ENCODE measurements around the gene ARRDC4.

The ARRDC4 gene

DNA sequence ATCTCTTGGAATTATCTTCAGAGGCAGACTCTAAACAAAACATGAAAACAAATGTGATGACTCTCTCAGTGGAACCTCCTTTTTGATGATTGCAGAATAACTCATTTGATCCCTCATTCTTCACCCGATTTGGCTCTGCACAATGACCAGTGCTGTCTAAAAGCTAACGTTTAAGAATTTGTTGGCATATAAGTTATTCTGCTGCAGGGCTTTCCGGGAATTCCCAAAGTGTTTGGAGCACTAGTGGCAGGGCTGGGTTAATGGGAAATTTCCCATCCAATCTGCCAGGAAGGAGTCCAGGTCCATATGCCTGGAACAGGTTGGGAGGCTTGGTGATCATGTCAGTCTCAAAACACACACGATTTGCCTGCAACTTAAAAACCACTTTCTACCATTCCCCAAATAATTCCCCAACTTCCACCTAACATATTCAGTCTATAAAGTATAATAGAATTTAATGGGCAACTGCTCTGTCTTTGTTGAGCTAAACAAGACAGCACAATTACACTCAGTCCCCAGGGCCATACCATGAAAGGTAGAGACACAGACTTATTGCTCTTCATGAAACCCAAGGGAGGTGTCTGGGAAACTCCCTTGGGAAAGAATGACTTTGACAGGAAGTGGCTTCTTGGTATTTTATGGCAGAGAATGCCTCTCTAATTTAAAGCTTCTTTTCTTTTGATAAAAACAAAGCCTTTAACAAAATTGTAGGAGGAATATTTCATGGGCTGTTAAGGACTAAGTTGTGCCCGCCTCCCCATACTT lies 38.0 kb downstream of the ARRDC4 start:
- no peak for DNase-seq (ENCODE audit: low spot score)

DNA sequence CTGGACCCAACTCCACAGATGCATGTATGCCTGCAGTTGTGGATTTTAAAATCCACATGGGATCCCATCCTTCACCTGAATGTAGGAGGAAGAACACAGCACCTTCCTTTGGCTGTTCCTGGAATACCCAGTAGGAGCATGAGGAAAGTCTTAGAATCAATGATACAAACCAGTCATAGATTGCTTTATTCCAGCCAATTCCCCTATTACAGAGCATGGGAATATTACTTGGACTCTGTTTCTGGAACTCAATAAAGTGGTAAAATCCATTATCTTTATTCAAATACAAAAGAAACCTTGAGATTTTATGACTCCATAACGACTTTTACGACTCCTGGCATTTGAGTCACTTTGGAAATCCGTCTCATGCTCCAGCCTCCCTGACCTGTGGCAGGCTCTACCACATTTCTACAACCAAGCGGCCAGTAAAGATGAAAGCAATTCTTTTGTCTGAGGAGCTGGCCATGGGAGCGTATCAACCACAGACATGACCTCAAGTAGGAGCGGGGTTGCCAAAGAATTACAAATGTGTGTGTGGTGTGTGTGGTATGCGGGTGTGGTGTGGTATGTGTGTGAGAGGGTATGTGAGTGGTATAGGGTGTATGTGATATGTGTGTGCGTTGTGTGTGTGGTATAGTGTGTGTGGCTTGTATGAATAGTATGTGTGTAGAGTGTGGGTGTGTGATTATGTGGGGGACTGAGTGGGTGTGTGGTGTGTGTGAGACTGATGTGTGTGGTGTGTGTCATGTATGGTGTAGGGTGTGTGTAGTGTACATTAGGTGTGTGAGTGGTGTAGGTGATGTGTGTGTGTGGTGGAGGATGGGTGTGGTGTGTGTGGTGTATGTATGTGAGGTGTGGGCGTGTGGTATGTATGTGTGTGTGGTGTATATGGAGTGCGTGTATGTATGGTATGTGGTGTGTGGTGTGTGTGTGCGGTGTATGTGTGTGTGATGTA lies 40.0 kb downstream of the ARRDC4 start:
- no peak for DNase-seq (ENCODE audit: low spot score)

DNA sequence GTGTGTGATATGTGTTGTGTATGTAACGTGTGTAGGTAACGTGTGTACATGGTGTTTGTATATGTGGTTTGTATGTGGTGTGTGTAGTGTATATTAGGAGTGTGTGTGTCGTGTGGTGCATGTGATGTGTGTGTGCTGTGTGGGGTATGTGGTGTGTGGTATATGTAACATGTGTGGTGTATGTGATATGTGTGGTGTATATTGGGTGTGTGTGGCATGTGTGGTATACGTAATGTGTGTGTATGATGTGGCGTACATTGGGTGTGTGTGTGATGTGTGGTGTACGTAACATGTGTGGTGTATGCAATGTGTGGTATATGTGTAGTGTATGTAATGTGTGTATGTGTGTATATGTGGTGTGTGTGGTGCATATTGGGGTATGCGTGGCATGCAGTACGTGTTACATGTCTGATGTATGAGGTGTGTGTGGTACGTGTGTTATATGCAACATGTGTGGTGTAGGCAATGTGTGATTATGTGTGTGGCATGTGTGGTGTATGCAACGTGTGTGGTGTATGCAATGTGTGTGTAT lies 41.2 kb downstream of the ARRDC4 start:
- DNase-seq (ENCODE audit: low spot score): no peak

DNA sequence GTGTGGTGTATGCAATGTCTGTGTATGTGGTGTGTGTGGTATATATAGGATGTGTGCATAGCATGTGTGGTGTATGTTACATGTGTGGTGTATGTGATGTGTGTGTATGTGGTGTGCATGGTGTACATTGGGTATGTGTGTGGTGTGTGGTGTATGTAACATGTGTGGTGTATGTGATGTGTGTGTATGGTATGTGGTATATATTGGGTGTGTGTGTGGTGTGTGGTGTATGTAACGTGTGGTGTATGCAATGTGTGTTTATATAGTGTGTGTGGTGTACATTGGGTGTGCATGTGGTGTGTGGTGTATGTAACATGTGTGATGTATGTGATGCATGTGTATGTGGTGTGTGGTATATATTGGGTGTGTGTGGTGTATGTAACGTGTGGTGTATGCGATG lies 41.9 kb downstream of the ARRDC4 start:
- DNase-seq (ENCODE audit: low spot score): no peak

DNA sequence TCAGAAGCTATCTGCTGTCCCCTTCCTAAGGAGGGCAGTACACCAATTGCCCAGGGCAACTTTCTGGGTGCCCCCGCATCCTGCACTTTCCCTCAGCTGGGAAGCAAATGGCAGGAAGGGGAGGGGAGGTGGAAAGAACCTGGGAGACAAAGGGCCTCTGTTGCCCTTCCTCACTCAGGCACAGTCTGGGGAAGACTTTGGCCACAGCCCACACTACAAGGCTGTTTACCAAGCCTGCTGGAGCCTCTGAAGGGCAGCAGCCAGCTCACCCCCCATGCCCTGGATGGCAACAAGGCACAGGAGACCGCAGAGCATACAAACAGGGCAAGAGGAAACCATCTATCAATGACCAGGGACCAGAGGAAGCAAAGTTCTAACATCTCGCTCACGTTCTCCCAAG lies 42.4 kb downstream of the ARRDC4 start:
- peak; percentile 26 for DNase-seq (ENCODE audit: low spot score)

DNA sequence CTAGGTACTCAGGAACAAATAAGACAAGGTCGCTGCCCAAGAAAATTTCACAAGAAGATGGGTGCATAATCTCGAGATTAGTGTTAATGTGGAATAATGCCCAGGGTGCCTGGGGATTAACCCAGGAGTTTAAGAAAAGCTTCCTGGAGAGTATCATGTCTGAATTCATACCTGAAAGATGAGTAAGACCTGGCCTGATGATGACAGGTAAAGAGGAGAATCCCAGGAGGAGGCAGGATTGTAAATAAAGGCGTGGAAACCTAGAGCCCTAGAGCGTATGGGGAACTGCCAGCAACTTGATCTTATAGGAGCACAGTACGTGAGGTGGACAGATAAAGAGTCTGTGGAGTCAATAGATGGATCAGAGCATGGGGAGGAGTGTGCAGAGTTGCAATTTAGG lies 43.0 kb downstream of the ARRDC4 start:
- DNase-seq (ENCODE audit: low spot score): no peak

DNA sequence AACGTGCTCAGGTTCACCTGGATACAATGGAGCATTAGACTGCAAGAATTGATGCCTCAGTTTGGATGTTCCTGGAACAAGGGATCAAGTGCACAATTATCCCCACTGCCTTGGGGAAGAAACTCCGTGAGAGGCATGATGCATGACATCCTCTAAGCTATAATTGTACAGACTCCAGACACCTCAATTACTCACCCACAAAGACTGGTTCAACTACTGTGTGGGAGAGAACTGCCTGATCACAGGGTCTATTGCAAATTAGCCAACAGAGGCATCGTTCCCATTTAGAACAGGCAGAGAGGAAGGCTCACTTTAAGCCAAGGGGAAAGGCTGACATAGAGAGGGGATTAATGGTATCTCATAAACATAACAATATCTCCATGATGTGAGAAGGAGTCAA lies 43.5 kb downstream of the ARRDC4 start:
- DNase-seq (ENCODE audit: low spot score): no peak

DNA sequence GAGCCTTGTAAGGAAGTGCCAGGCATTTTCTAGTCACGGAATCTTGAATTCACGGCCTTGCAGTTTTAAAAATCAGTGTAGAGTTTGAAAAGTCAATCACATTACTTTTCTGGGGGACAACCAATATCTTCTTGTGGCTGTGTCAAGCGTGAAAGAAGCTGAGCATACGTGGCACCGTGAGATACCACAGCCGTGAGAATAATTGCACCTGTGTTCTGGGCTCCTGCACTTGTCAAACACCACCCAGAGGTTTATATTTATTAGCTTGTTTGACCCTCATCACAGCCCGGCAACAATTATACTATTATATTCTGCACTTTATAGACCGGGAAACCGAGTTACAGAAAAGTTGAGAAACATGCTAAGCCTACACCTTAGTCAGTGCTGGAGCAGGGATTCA lies 45.2 kb downstream of the ARRDC4 start:
- DNase-seq (ENCODE audit: low spot score): no peak

DNA sequence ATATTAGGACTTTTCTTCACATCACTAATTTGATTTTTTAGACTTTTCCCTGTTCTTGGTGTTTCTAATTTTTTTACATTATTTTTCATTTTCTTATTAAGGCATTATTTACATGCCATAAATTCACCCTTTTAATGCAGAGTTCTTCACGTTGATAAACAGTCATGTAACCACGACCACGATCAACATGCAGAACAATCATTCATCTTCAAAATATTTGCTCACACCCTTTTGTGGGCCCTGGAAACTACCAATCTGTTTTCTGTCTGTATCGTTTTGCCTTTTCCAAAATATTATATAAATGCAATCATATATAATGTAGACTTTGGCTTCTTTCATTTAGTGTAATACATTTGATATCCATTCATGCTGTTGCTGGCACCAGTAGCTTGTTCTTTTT lies 48.7 kb downstream of the ARRDC4 start:
- DNase-seq (ENCODE audit: low spot score): no peak

DNA sequence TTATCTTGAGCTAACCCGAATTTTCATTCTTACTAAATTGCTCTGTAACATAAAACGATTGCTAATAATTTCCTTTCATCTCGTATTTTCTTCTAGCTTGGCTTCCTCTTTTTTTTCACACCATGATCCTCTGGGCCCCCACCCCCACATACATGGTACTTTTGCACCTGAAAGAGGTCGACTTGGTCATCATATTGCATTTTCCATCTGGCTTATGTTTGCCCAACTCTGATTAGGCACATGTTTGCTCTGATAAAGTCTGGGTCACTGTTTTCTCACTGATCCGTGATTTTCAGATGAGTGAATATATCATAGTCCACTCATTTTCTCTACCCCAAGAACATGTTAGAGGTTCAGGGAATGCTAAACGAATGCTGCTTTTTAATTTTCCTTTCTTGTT lies 49.5 kb downstream of the ARRDC4 start:
- no peak for DNase-seq (ENCODE audit: low spot score)

DNA sequence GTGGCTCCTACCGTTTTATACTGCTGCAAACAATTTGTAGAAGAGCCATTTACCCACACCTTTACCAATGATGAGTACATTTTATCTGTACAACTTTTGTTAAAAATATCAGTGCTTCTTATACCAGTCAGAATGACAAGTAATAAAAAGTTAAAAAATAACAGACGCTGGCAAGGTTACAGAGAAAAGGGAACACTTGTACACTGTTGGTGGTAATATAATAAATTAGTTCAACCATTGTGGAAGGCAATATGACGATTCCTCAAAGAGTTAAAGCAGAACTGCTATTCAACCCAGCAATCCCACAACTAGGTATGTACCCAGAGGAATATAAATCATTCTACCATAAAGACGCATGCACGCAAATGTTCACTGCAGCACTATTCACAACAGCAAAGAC lies 51.9 kb downstream of the ARRDC4 start:
- DNase-seq (ENCODE audit: low spot score): no peak

DNA sequence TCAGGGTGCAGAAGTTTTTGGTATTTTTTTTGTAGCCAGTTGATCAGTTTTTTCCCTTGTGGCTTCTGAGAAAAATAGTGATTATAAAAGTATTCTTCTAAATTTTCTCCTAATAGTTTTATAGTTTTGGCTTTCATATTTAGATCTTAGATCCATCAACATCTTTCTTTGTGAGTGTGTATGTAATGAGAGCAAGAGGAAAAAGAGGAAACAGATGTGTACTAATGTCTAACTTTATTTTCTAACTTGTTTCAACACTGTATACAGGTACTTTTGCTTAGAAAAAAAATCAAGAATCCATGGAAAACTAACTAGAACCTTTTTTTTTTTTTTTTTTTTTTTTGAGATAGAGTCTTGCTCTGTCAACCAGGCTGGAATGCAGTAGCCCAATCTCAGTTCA lies 53.1 kb downstream of the ARRDC4 start:
- no peak for DNase-seq (ENCODE audit: low spot score)

DNA sequence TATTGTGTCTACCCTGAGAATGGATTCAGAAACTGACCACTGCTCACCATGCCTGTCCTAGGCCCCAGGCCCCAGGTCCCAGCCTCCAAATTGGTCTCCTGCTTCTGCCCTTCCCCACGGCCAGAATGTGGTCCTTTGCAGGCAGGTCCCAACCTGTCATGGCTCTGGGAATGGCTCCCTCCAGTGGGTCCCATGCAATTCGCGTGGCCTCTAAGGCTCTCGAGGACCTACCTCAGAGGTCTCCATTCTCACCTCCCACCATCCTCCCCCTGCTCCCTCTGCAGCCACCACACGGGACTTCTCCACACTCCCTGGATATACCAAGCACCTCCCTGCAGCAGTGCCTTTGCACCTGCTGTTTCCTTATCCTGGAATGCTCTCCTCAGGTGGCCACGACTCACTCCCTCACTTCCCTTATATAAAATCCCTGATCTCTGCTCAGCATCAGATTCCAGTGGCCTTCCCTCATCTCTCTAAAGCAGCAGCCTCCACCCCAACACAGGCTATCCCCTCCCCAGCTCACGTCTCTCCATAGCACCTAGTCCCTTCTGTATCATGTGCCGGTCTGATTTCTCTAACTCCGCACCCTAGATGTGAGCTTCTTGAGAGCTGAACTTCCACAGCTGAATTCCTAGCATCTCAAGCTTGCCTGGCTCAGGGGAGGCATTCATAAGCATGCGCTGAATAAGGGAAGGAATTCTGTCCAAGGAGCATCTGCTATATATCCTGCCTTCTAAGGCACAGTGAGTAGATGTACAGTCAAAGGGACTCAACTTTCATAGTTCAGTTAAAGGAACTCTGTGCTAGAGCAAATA lies 56.9 kb downstream of the ARRDC4 start:
- no peak for DNase-seq (ENCODE audit: low spot score)

DNA sequence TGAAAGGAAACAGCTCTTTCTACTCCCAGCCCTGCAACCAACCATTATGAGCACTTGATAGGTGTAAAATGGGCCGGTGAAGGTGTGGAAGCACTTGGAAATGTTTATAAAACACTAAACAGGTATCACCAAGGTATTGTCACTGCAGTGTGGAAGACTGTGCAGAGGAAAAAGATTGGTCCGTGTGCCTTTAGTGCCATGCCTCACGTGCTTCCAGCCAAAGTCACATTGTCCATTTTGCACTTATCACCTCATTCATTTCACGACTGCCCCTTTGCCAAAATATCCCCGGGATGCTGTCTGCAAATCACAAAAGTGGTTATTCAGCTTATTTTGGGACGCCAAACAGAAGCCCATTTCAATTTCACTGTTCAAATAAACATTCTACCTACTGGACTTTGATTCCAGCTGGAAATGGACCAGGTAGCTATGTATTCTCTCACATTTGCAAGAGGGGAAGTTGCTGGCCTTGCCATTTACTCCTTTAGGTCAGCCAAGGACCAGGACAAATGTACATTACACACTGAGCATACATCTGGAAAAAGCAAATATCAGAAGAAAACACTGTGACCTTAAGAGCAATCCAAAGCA lies 58.4 kb downstream of the ARRDC4 start:
- no peak for DNase-seq (ENCODE audit: low spot score)

Data from globus pallidus (tissue), 1 donor.